Measurements from ENCODE around the gene LRRC37A2.
"Not testable (repeated sequence)": the region's sequence is repeated elsewhere in the genome, so short reads cannot be mapped to it uniquely, and the experiment has no call there.

DNA sequence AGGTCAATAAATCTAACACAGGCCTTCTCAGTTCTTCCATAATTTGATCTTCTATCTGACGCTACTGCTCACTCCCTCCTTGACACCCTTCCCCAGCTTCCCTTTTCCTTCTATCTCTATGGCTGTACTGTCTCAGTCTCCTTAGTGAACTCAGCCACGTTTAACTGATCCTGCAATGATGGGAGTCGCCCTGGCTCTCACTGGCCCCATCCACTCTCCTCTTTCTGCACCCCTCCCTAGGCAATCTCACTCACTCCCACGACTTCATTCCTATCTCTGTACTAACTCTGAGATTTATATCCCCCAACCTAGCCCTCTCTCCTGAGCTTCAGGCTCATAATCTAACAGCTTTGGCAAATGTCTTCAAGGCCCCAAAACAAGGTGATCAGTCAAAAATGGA is 59.5 kb downstream of the LRRC37A2 start:
- TF ChIP-seq POLR2A, TAF1 (IDR thresholded peaks at IDR 0.05; ENCODE audit: low read depth, low read length): not testable (repeated sequence)
